GM12874 (cell line): ENCODE data around the gene PLD1.

Experiments
- CTCF ChIP-seq: IDR thresholded peaks from 2 replicates; pipeline ENCODE4 v1.5.1; 2011; ENCODE audit warnings: low read depth, mild to moderate bottlenecking, control low read depth, low read length, moderate library complexity; ENCODE audit not compliant: insufficient read depth

The PLD1 gene

DNA sequence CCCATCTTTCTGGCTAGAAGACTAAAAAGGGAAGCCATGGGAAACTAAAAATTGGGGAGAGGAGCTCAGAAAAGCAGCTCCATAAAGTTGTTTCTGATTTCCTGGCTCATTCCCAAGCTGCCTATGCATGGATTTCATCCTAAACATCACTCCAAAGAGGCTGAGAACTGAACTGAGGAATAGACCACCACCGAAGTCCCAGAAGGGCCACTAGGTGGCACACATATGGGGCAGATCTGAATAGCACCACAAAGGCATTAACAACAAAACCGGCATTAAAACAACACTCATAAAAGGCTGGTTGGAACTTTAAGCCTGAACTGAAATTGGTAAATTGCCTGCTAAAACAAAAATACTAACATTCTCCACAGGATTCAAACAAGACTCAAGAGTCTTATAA lies 106.3 kb downstream of the PLD1 start:
- peak; percentile 17; the same call in 1 of the 2 replicates for TF ChIP-seq CTCF

DNA sequence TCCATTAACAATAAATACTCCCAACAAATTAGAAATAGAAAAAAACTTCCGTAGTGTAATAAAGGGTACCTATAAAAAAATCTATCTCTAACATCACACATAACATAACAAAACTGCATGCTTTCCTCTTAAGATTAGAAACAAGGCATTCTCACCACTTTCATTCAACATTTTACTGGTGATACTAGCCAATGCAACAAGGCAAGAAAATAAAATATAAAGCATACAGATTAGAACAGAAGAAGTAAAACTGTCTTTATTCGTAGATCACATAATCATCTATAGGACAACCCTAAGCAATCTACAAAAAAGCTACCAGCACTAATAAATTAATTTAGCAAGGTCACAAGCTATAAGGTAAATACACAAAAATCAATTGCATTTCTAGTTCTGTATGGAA lies 107.1 kb downstream of the PLD1 start:
- no peak for TF ChIP-seq CTCF

DNA sequence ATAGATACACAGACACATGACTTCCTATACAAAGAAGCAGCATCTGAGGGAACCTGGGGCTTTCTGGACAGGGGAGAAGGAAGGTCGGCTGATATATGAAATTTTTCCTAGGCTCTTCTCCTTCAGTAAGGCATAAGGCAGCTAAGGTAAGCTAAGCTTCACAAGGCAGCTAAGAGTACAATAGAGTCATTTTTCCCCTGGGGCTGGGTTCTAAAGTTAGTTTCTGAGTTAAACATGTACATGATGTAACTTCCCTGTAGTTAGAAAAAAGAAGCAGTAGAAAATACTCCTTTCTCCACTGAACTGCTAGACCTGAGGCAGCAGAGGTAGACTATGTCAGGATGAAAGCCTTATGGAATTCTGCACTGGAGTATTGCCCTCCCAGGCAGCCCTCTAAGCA lies 109.6 kb downstream of the PLD1 start:
- no peak for TF ChIP-seq CTCF

- TF ChIP-seq CTCF = no peak
These were observed 110.1 kb downstream of the PLD1 start for GRCh38 chr3:171700157-171700556.

DNA sequence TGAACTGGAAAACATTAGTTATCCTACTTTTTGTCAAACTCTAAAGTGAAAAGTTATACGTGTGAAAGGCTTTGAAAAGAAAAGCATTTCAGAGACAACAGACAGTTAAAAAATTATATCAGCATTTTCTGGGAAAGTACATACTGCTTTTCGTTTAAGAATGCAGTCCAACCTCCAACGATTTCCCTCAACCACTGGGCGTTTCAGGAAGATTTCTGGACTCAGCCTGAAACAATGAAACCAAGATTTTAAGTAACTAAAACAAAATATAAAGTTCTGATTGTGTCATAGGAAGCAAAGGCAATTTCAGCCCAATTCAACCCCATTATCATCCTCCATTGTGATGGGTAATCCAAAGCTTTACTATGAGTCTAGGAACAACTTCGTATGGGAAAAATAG lies 110.7 kb downstream of the PLD1 start:
- no peak for TF ChIP-seq CTCF

GRCh38 chr3:171696805-171697204 lies 113.5 kb downstream of the PLD1 start:
- TF ChIP-seq CTCF = no peak

GRCh38 chr3:171695426-171695825 lies 114.9 kb downstream of the PLD1 start:
- no peak for TF ChIP-seq CTCF

DNA sequence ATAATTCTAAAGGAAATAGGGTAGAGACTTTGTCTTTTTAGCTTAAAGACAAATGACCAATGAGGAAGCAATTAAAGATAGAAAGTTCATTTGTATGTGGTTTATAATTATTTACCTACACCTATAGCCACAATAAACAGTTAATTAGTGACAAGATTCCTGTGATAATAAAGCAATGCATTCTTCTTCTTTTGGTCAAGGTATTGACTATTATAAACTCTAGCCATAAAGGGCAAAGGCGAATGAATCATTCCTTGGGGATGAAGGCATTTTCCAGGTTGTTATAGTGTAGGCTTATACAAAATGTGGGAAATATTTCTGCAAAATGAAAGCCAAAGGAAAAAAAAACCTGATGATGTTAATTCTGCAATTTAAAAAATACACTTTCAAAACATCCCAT lies 115.4 kb downstream of the PLD1 start:
- no peak for TF ChIP-seq CTCF
